Loucy (cell line): ENCODE results near the gene TUFT1.

Experiments used
- H2AFZ ChIP-seq: fragments of 200-600 bp; sonication (generic); 2 replicates; pipeline ENCODE4 v1.6.0; 2016; ENCODE audit warnings: antibody characterized with exemption, mild to moderate bottlenecking, low read length, moderate library complexity
- H3F3A ChIP-seq: fragments of 200-600 bp; 2 replicates; pipeline ENCODE4 v1.6.0; 2016; ENCODE audit warnings: antibody characterized with exemption, low read depth, mild to moderate bottlenecking
- H3K27me3 ChIP-seq: fragments of 200-600 bp; sonication (generic); 2 replicates; pipeline ENCODE4 v1.6.1; 2014; ENCODE audit warnings: low read length, mild to moderate bottlenecking; ENCODE audit not compliant: insufficient read depth, poor library complexity, severe bottlenecking
- H3K36me3 ChIP-seq: fragments of 200-600 bp; sonication (generic); 2 replicates; pipeline ENCODE4 v1.6.1; 2016; ENCODE audit warnings: low read length; ENCODE audit not compliant: insufficient read depth
- H3K4me1 ChIP-seq: fragments of 200-600 bp; sonication (generic); 2 replicates; pipeline ENCODE4 v1.5.1; 2014; ENCODE audit warnings: low read length, mild to moderate bottlenecking; ENCODE audit not compliant: insufficient read depth, poor library complexity, severe bottlenecking
- H3K4me2 ChIP-seq: fragments of 200-600 bp; sonication (generic); 2 replicates; pipeline ENCODE4 v1.6.0; 2014; ENCODE audit warnings: antibody characterized with exemption, low read length, low read depth, mild to moderate bottlenecking; ENCODE audit not compliant: poor library complexity, severe bottlenecking
- H3K4me3 ChIP-seq: fragments of 200-600 bp; sonication (generic); 2 replicates; pipeline ENCODE4 v1.5.1; 2014; ENCODE audit warnings: low read length, mild to moderate bottlenecking, mixed read lengths; ENCODE audit not compliant: poor library complexity, severe bottlenecking
- H3K79me2 ChIP-seq: fragments of 200-600 bp; sonication (generic); 2 replicates; pipeline ENCODE4 v1.6.1; 2014; ENCODE audit warnings: low read length; ENCODE audit not compliant: insufficient read depth
- H3K9ac ChIP-seq: fragments of 200-600 bp; sonication (generic); 2 replicates; pipeline ENCODE4 v1.6.0; 2014; ENCODE audit warnings: mild to moderate bottlenecking, low read depth, low read length, moderate library complexity; ENCODE audit not compliant: poor library complexity, severe bottlenecking
- H3K9me2 ChIP-seq: fragments of 200-600 bp; sonication (generic); replicated peaks from 2 replicates; pipeline ENCODE4 v1.6.1; 2016; ENCODE audit warnings: low read depth, low read length, mixed read lengths
- H3K9me3 ChIP-seq: fragments of 200-600 bp; sonication (generic); 2 replicates; pipeline ENCODE4 v1.6.1; 2014; ENCODE audit warnings: mild to moderate bottlenecking, antibody characterized with exemption, low read length, low read depth; ENCODE audit not compliant: insufficient read depth
- H4K20me1 ChIP-seq: fragments of 200-600 bp; sonication (generic); 2 replicates; pipeline ENCODE4 v1.6.0; 2014; ENCODE audit warnings: antibody characterized with exemption, low read length, mild to moderate bottlenecking; ENCODE audit not compliant: insufficient read depth, poor library complexity, severe bottlenecking
- CTCF ChIP-seq: fragments of 200-600 bp; sonication (generic); conservative IDR thresholded peaks from 2 replicates; pipeline ENCODE4 v1.5.1; 2014; ENCODE audit warnings: mild to moderate bottlenecking, antibody characterized with exemption, low read length
- EZH2phosphoT487 ChIP-seq: fragments of 200-600 bp; IDR thresholded peaks from 2 replicates; pipeline ENCODE4 v1.6.1; 2018; ENCODE audit warnings: antibody characterized with exemption, mild to moderate bottlenecking, moderate library complexity, borderline replicate concordance

Gene TUFT1

GRCh38 chr1:151493042-151493441 is 47.1 kb upstream of the TUFT1 start:
- no peak overlapping the region for H3K4me3 ChIP-seq
- no peaks in the 10 kb centered on the region for H4K20me1 ChIP-seq
- H3K9me2 ChIP-seq, result no peaks in the 10 kb centered on the region
- H3K79me2 ChIP-seq, result no peaks in the 10 kb centered on the region
- H3K4me2 ChIP-seq, result no peak overlapping the region
- no peak for TF ChIP-seq EZH2phosphoT487
- TF ChIP-seq CTCF, result no peak
- H2AFZ ChIP-seq, result no peak overlapping the region
- H3K36me3 ChIP-seq, result no peaks in the 10 kb centered on the region
- no peaks in the 10 kb centered on the region for H3K27me3 ChIP-seq
- no peaks in the 10 kb centered on the region for H3K4me1 ChIP-seq
- no peak overlapping the region for H3K9ac ChIP-seq
- H3K9me3 ChIP-seq, result no peaks in the 10 kb centered on the region
- no peaks in the 10 kb centered on the region for H3F3A ChIP-seq

GRCh38 chr1:151494741-151495281 is 45.3 kb upstream of the TUFT1 start:
- Histone ChIP-seq H3K4me2 (no peak overlapping the region), H2AFZ (no peak overlapping the region), H3K27me3 (no peaks in the 10 kb centered on the region), H3K4me3 (no peak overlapping the region), H3K9ac (no peak overlapping the region), H3K4me1 (no peaks in the 10 kb centered on the region), H4K20me1 (no peaks in the 10 kb centered on the region), H3K79me2 (no peaks in the 10 kb centered on the region), H3K9me2 (no peaks in the 10 kb centered on the region), H3K9me3 (no peaks in the 10 kb centered on the region), H3K36me3 (no peaks in the 10 kb centered on the region), H3F3A (no peaks in the 10 kb centered on the region)
- TF ChIP-seq EZH2phosphoT487, result no peak
- TF ChIP-seq CTCF, result no peak

- TF ChIP-seq EZH2phosphoT487, result no peak
- TF ChIP-seq CTCF, result no peak
- H3F3A ChIP-seq, result no peaks in the 10 kb centered on the region
- H3K9ac ChIP-seq, result no peak overlapping the region
- no peaks in the 10 kb centered on the region for H3K36me3 ChIP-seq
- no peaks in the 10 kb centered on the region for H4K20me1 ChIP-seq
- no peak overlapping the region for H3K4me2 ChIP-seq
- no peaks in the 10 kb centered on the region for H3K4me1 ChIP-seq
- no peak overlapping the region for H2AFZ ChIP-seq
- no peaks in the 10 kb centered on the region for H3K9me2 ChIP-seq
- no peak overlapping the region for H3K4me3 ChIP-seq
- H3K79me2 ChIP-seq, result no peaks in the 10 kb centered on the region
- H3K27me3 ChIP-seq, result no peaks in the 10 kb centered on the region
- H3K9me3 ChIP-seq, result no peaks in the 10 kb centered on the region
Measured at GRCh38 chr1:151495316-151495715, 44.8 kb upstream of the TUFT1 start.
